ENCODE data around the gene KLF16.

- TF ChIP-seq EZH2 (IDR thresholded peaks at IDR 0.05; ENCODE audit: insufficient read depth, poor library complexity, severe bottlenecking), result no peak
- no peak for TF ChIP-seq EZH2phosphoT487 (IDR thresholded peaks at IDR 0.05; ENCODE audit: insufficient read depth, low read depth)
Measured at GRCh38 chr19:1908364-1908678, 44.9 kb upstream of the KLF16 start.

Measured in GM23248 (cell line).